NCI-H2227 treated with DMSO at 0.1 percent for 48 hours (cell line): ENCODE measurements around the gene RAB3A.

Source experiments
- DNase-seq: peaks from one replicate; lab custom pipeline; 2025; lab: John Stamatoyannopoulos, UW

The RAB3A gene

DNA sequence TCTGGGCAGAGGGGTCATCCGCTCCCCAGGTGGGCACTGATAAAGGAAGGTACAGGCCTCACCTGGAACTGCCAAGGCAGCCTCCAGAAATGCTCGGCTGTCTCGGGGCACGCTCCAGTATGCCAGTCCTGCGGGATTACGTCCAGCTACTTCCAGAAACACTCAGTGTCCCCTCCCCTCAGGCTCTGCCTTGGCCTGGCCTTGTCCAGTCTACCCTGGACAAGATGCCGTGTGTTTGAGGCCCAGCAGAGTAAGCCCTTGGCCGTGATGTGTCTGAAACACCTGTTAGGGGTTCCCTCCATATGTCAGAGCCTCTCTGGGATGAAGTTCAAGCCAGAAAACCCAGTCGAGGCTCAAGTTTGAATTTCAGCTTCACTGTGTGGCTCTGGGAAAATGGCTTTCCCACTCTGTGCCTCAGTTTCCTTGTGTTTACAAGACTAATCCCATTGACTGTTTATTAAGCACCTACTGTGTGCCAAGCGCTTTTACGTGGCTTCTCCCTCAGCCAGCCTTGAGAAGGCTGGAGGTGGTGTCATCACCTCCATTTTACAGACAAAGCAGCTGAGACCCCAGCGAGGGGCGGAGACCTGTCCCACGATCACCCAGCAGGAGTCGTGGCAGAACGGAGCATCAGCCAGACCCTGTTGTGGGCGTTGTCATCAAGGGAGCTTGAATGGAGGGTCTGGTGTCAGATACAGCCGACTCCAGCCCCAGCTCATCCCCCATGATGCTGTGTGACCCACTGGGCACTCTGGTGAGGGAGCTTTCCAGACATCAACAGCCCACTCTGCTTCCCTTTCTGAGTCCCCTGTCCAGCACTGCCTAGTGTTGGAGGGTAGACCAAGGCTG lies 52.8 kb downstream of the RAB3A start:
- DNase-seq, result no peak

DNA sequence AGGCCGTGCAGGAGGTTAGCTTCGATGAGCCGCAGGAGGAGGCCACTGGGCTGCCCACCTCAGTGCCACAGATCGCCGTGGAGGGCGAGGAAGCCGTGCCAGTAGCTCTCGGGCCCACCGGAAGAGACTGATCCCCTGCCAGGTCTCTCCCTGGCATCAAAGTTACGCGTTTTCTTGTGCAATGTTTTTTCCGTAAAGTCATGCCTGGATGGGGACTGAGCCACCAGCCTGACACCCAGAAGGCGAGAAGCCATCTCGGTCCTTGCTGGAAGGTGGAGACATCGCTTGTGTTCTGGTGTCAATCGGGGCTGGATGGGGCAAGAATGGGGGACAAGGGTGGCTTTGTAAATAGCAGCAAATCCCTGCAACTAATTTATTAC lies 54.3 kb downstream of the RAB3A start:
- DNase-seq, result no peak

- no peak for DNase-seq
Measured at GRCh38 chr19:18147396-18147795, 56.4 kb downstream of the RAB3A start.
